SK-MEL-5 (cell line): ENCODE results near the gene CAMTA1. TPM values are rescaled to one million over a fixed set of nuclear protein-coding genes. Genes with fewer than 3 reads are reported as not detected.
"Not testable (repeated sequence)": the region's sequence is repeated elsewhere in the genome, so short reads cannot be mapped to it uniquely, and the experiment has no call there.

Experiments
- DNase-seq: peaks from one replicate; pipeline ENCODE4 v3.0.0-alpha.2; 2016; ENCODE audit warnings: low read depth, low spot score
- in situ Hi-C: cut with HindIII; loops from 2 replicates; pipeline ENCODE4 v1.10.0; 2016; ENCODE audit warnings: low sequenced_read_pairs, high pct_unique_total_duplicates, low pct_unique_long_range_greater_than_20kb
- polyA plus RNA-seq, 2 experiments: library from polyadenylated mRNA; depleted of rRNA; stranded (reverse); fragments of >200 nt; gene quantifications; 2 replicates each; pipeline ENCODE4 v1.2.3, GENCODE V29; 2015
- total RNA-seq: library from RNA; depleted of rRNA; stranded (reverse); fragments of >200 nt; shearing (Covaris generic); gene quantifications from 2 replicates; pipeline ENCODE4 v1.2.3, GENCODE V29; 2014; rRNA removed

CAMTA1 gene, protein sequence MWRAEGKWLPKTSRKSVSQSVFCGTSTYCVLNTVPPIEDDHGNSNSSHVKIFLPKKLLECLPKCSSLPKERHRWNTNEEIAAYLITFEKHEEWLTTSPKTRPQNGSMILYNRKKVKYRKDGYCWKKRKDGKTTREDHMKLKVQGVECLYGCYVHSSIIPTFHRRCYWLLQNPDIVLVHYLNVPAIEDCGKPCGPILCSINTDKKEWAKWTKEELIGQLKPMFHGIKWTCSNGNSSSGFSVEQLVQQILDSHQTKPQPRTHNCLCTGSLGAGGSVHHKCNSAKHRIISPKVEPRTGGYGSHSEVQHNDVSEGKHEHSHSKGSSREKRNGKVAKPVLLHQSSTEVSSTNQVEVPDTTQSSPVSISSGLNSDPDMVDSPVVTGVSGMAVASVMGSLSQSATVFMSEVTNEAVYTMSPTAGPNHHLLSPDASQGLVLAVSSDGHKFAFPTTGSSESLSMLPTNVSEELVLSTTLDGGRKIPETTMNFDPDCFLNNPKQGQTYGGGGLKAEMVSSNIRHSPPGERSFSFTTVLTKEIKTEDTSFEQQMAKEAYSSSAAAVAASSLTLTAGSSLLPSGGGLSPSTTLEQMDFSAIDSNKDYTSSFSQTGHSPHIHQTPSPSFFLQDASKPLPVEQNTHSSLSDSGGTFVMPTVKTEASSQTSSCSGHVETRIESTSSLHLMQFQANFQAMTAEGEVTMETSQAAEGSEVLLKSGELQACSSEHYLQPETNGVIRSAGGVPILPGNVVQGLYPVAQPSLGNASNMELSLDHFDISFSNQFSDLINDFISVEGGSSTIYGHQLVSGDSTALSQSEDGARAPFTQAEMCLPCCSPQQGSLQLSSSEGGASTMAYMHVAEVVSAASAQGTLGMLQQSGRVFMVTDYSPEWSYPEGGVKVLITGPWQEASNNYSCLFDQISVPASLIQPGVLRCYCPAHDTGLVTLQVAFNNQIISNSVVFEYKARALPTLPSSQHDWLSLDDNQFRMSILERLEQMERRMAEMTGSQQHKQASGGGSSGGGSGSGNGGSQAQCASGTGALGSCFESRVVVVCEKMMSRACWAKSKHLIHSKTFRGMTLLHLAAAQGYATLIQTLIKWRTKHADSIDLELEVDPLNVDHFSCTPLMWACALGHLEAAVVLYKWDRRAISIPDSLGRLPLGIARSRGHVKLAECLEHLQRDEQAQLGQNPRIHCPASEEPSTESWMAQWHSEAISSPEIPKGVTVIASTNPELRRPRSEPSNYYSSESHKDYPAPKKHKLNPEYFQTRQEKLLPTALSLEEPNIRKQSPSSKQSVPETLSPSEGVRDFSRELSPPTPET (N-terminal part only)
- total RNA-seq: 47.4 and 52.5 TPM in 2 replicates
- polyA plus RNA-seq (2015; cell fraction: cytosol; rRNA removed): 45.4 and 58.8 TPM in 2 replicates
- 13.5 and 22.2 TPM in 2 replicates for polyA plus RNA-seq (2015; cell fraction: nucleus; rRNA removed)

DNA sequence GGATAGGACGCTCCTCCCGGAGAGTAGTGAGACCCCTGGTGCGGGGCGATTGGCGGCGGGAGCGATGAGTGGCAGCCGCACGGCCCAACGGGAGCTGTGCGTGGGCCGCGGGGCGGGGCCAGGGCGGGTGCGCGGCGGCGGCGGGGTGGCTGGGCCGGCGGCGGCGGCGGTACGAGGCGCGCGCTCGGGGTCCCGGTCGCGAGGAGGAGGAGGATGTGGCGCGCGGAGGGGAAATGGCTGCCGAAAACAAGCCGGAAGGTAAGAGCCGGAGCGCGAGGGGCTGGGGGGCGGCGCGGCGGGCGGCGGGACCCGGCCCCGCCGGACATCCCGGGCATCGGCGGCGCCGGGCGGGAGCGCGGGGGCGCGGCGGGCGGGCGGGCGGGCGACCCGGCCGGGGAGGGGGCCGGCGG is at the start of gene CAMTA1:
CAMTA1 (plus strand) TSS at position 137 of the 410 bp plus-strand sequence; CDS start at position 214, 77 bp downstream.
- no peak for DNase-seq
- in situ Hi-C loops: no loop called here

DNA sequence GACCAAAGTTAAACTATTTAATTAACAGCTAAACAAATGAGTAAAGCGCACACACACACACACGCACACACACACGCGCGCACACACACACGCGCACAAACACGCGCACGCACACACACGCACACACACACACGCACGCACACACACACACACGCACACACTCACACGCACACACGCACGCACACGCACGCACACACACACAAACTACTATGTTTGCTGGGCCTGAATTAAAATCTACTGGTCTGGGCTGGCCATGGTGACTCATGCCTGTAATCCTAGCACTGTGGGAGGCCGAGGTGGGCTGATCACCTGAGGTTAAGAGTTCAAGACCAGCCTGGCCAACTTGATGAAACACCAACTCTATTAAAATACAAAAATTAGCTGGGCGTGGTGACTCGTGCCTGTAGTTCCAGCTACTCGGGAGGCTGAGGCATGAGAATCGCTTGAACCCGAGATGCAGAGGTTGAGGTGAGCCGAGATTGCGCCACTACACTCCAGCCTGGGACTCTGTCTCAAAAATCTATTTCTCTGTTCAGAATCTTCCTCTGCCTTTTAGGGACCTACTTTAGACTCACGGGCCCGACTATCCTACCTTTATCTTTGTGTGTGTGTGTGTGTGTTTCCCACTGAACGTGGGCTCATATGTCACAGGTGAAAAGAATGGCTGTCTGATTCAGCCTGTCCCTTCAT is 46.1 kb upstream of the CAMTA1 start:
- DNase-seq: no peak
- in situ Hi-C loops: no loop called here

DNA sequence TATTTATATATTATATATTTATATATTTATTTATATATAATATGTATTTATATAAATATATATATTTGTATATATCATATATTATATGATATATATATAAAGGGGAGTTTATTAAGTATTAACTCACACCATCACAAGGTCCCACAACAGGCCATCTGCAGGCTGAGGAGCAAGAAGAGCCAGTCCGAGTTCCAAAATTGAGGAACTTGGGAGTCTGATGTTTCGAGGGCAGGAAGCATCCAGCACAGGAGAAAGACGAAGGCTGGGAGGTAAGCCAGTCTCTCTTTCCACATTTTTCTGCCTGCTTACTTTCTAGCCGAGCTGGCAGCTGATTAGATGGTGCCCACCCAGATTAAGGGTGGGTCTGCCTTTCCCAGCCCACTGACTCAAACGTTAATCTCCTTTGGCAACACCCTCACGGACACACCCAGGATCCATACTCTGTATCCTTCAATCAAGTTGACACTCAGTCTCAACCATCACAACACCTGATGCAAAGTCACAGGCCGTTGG is 42.5 kb upstream of the CAMTA1 start:
- in situ Hi-C loops: not testable (repeated sequence)

DNA sequence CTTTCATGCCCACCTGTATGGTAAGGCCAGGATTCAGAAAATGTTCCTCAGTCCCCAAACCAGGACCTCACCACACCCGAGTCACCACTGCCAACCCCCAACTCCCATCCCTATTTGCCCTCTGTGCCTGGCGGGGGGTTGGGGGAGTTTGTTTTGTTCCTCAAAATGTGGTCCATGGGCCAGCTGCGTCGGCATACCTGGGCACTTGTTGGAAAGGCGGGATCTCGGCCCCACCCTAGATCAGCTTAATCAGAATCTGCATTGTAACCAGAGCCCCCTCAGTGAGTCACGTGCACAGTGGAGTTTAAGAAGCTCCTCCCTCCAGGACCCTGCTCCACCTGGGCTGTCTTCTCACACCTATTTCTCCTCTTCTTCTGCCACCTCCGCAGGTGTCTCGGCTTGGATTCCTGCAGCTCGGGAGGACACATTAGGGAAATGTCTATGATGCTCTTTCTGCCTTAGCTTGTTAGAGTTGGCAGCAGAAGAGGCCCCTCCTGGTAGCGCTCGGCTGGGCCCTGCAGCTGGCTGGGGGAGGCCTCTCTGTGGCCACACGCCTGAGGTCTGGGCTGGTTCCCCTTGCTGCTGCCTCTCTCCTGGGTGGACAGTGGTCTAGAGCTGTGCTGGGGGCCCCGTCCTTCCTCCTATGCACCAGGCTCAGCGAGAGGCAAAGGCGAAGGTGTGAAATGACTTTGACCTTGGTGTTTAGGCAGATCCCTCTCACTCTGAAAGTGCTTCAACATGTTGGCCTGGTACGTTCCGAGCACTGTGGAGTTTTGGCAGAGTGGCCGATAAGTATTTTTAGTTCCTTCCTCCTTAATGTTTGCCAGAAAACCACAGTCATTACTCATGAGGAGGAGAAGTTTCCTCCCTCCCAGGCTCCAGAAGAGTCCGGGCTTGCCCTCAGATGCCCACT is 41.8 kb upstream of the CAMTA1 start:
- no peak for DNase-seq
- in situ Hi-C loops: no loop called here

More for the DNA sequence above, 42.5 kb upstream of the CAMTA1 start:
- not testable (repeated sequence) for DNase-seq

DNA sequence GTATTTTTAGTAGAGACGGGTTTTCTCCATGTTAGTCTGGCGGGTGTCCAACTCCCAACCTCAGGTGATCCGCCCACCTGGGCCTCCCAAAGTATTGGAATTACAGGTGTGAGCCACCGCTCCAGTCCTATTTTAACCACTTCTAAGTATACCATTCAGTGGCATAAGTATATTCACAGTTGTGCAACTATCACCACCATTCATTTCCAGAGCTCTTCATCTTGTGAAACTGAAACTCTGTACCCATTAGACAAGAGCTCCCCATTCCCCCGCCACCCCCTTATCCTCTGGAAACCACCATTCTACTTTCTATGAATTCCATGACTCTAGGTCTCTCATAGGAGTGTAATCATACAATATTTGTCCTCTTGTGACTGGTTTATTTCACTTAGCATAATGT is 40.2 kb upstream of the CAMTA1 start:
- in situ Hi-C loops: no loop called here

DNA sequence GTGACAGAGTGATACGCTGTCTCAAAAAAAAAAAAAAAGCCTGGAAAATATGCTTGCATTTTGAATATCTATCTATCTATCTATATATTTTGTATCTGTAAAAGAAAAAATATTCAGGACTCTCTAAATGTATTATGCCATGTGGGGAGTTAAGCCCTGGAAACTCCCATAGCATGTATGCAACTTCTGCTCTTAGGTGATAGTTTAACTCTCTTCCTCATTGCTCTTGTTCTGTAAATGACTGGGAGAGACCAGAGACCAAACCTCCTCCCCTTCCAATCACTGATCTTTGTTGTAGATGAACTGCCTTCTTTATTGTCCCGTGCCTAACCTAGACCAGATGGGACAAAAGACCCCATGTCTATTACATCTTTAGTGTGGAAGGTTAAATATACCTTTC is 37.6 kb upstream of the CAMTA1 start:
- in situ Hi-C loops: no loop called here
- DNase-seq: no peak

More for the DNA sequence above, 40.2 kb upstream of the CAMTA1 start:
- no peak for DNase-seq

DNA sequence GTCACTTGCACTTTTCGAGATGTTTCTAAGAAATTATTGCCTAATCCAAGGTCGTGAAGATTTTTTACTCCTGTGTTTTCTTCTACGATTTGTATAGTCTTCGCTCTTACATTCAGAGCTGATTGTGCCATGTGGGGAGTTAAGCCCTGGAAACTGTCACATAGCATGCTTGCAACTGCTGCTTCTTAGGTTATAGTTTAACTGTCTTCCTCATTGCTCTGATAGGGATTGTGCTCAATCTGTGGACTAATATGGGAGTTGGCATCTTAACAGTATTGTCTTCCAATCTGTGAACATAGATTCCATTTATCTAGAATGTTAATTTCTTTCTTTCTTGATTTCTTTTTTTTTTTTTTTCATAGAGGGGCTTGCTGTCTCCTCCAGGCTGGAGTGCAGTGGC is 34.8 kb upstream of the CAMTA1 start:
- in situ Hi-C loops: no loop called here
- no peak for DNase-seq

DNA sequence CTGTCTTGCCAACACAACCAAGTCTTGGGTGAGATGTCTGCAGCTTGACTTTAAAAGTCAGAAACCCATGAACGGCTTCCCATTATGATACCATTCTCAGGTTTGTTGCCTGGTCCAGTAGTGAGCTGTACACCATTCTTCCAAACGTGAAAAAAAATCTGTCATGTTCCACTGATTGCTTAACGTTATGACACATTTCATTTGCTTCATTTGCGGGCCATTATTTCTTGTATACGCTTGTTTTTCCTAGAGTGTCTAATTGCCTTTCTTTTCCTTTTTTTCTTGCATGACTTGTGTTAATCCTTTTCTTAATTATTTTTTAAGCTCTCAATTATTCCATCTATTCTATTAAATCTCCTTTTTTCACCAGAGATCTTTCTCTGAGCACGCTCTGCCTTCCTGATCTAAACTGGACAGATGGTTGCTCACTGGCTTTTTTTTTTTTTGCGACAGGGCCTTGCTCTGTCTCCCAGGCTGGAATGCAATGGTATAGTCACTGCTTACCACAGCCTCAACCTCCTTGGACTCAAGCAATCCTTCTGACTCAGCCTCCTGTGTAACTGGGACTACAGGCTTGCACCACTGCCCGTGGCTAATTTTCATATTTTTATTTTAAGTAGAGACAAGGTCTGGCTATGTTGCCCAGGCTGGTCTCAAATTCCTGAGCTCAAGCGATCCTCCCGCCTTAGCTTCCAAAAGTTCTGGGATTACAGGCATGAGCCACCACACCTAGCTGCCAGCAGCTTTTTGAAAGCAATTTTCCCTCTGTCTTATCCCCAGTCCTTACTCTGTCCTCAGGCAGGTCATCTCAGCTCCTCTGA is 31.7 kb upstream of the CAMTA1 start:
- DNase-seq: no peak
- in situ Hi-C loops: no loop called here

DNA sequence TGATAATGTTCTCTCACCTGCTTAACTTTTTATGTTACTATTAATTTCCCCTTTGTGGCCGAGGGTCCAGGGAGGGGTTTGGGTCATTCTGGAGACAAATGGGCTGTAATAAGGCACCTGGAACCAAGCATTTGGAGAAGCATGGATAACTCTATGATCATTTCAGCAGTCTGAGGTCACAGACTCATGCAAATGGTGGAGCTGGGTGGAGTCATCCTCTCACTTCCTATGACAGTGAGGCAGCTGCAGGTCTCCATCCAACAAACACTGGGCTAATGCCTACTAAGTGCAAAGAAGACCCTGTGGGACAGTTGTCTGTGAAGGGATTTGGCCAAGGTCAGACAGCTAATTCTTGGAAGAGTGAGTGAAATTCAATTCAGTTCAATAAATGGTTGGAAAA is 28.8 kb upstream of the CAMTA1 start:
- DNase-seq: no peak
- in situ Hi-C loops: no loop called here

DNA sequence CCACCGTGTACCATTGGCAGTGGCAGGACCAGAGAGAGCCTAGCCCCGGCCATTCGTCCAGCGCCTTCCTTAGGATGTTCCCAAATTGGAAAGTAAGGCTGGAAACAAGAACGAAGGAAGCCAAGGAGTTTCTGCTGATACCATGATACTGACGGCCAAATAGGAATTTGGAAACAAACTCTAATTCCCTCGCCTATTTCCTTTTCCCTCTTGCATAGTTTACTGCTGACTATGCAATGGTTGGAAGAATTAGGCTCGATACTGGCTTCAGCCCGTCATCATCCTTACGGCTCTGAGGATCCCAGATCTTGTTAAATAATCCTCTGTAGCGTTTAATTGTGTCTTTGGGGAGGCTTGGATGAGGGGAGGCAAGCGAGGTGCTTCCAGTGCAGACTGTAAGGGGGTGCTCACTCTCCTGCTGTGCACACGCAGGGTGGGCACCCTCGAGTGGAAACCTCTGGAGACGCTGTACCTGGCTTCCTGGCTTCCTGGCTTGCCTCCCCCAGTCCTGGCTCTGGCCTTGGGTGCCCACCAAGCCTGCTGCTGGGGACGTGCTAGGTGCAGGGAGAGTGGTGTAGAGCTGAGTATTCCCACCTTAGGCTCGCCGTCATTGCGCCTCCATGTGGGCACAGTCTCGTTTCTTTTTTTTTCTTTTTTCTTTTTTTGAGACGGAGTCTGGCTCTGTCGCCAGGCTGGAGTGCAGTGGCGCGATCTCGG is 27.4 kb upstream of the CAMTA1 start:
- in situ Hi-C loops: no loop called here
- DNase-seq: no peak

DNA sequence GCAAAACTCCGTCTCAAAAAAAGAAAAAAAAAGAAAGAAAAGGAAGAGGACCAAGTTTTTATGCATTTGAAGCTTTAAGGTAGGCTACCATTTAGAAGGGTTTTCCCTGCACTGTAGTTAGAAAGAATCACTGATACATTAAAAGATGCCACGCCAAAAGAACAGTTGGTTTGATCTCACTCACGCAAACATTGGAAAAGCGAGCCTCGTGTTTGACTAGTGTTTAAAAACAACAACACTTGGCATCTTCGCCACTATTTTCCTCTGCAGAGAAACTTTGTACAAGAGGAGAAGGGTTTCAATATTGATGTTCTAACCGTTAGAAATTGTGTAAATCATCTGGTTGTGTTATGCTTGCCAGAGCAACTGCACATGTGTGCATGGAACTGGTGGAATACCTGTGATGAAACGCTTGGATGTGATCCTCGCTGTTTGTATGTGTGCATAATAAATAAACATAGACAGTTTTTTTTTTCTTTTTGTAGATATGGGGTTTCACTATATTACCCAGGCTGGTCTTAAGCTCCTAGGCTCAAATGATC is 24.0 kb upstream of the CAMTA1 start:
- in situ Hi-C loops: no loop called here
- DNase-seq: no peak

DNA sequence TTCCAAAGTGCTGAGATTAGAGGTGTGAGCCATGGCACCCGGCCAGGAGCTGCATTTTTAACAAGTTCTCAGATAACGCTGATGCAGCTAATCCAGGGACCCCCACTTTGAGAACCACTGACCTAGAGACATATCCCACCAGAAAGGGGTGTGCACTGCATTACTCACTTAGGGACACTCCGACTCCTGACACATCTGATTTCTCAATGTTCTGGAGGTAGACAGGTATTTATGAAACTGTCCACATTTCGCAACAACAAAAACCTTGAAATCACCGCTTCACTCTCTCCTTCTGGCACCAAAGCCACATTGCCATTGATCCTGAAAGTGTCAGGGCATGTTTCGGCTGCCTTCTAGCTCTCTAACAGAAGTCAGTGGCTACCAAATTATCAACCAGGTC is 23.2 kb upstream of the CAMTA1 start:
- no peak for DNase-seq
- in situ Hi-C loops: no loop called here

DNA sequence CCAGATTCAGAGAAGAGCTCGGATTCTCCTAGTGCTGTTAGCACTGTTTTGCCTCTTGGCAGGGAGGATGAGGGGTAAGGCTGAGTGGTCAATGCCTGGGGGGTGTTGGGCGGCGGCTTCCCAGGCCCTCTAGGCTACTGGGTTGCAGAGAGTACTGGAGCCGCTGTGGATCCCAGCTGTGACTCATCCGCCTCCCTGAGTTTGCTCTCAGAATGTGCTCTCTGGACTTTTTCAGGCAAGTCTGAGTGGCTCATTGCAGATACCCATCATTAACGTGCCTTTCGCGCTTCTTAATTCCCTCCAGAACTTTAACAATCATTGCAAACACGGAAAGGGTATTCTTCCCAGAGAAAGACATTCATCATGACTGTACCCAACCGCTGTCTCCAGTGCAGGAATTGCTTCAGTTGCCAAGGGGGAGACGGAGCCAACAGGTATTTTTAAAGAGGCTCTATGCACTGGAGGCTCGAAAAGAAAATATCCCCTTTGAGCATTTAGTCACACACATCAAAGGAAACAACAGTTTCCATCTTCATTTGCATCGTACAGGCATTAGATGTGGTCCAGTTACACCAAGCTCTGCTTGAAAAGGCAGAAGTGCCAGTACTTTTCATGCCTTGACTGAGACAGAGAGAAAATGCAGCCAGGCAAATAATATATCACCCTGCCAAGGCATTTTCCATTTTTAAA is 14.4 kb upstream of the CAMTA1 start:
- in situ Hi-C loops: no loop called here
- no peak for DNase-seq

DNA sequence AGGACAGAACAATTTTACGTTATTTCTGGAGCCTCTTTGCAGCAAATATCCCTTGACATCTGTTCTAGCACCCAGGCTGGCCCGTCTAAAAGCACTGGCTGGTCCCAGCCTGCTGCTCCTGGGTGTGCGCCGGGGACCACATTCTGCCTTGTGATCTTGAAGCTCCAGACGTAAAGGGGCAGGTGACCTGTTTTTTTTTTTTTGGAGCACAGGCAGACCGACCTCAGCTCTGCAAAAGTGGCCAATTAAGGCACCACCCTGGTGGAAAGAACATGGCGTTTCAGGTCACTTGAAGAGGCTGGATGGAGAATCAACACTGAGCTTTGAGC is 13.8 kb upstream of the CAMTA1 start:
- no peak for DNase-seq
- in situ Hi-C loops: no loop called here
